GM18505 (cell line): ENCODE results near the gene CFL1.

Experiments
- ATAC-seq: cut with Tn5 transposase; IDR thresholded peaks from one replicate; pipeline ENCODE4 v1.9.1; 2021; ENCODE audit not compliant: unreplicated experiment
- POLR2A ChIP-seq: IDR thresholded peaks from 4 replicates; pipeline ENCODE4 v1.6.1; 2011; ENCODE audit warnings: borderline replicate concordance; ENCODE audit not compliant: insufficient read depth, insufficient read length; ENCODE audit errors: extremely low read depth

CFL1 gene

GRCh38 chr11:65870706-65871681, 13.0 kb upstream of the CFL1 start:
- no peak for ATAC-seq

GRCh38 chr11:65870307-65870658, 12.3 kb upstream of the CFL1 start:
- no peak for TF ChIP-seq POLR2A
- ATAC-seq: no peak

More at GRCh38 chr11:65870706-65871681, 13.0 kb upstream of the CFL1 start:
- TF ChIP-seq POLR2A: no peak

GRCh38 chr11:65869643-65870306, 11.8 kb upstream of the CFL1 start:
- TF ChIP-seq POLR2A: no peak

GRCh38 chr11:65868907-65869306, 10.9 kb upstream of the CFL1 start:
- ATAC-seq: no peak
- TF ChIP-seq POLR2A: no peak

More at GRCh38 chr11:65869643-65870306, 11.8 kb upstream of the CFL1 start:
- no peak for ATAC-seq

GRCh38 chr11:65868076-65868667, 10.2 kb upstream of the CFL1 start:
- no peak for TF ChIP-seq POLR2A
- ATAC-seq: no peak

GRCh38 chr11:65867284-65868071, 9.5 kb upstream of the CFL1 start:
- no peak for TF ChIP-seq POLR2A
- no peak for ATAC-seq

GRCh38 chr11:65866509-65867283, 8.7 kb upstream of the CFL1 start:
- no peak for ATAC-seq
- TF ChIP-seq POLR2A: no peak

- ATAC-seq: no peak
- TF ChIP-seq POLR2A: no peak
These were observed 7.7 kb upstream of the CFL1 start for GRCh38 chr11:65865550-65866172.

- no peak for TF ChIP-seq POLR2A
These were observed 6.9 kb upstream of the CFL1 start for GRCh38 chr11:65864706-65865471.

GRCh38 chr11:65863889-65864705, 6.1 kb upstream of the CFL1 start:
- TF ChIP-seq POLR2A: peak; percentile 7
- no peak for ATAC-seq

More at GRCh38 chr11:65864706-65865471, 6.9 kb upstream of the CFL1 start:
- no peak for ATAC-seq
